Measurements from ENCODE around the gene ABLIM3. TPM values are rescaled to one million over a fixed set of nuclear protein-coding genes. Genes with fewer than 3 reads are reported as not detected.

The ABLIM3 gene
- total and polyA plus RNA-seq, 2 of the 8 experiments (the other 6 are each of a cell fraction or from before 2014, with no cell fraction given), result 0.36 to 0.56 TPM

DNA sequence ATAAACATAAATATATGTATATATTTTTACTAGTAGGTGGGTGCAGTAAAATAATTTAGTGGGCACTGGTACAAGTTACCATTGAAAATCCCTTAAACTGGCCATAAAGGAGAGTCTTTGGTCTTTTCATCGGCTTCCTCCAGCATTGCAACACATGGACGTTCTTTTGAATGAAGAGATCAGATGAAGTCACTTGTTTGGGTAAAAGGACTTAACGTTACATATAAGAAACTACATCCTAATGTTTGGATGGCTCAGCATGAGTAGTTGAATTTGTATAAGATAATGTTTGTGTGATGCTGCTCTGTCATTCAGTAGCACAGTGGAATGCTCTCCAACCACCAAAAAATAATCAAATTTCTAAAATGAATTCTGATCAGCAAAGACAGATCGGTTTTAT, 161.9 kb downstream of the ABLIM3 start:
- Histone ChIP-seq H3K27me3 (replicated peaks in 1 of 4; ENCODE audit: control insufficient read depth in 3 of 4, extremely low read depth in 1 of 4, insufficient read depth in 3 of 4, low read length in 3 of 4) (no peaks in the 10 kb centered on the region), H3K4me1 (replicated peaks in 1 of 4; ENCODE audit: control insufficient read depth in 3 of 4, insufficient read depth in 4 of 4, low read length in 3 of 4) (no peaks in the 10 kb centered on the region; a peak in 1 of 7 replicates), H2BK120ac (replicated peaks; ENCODE audit: low read depth, low read length) (no peak overlapping the region), H2BK15ac (ENCODE audit: low read length) (no peak overlapping the region), H3K4ac (replicated peaks; ENCODE audit: insufficient read length, low read depth, low read length) (no peak overlapping the region), H4K91ac (replicated peaks; ENCODE audit: insufficient read length, low read length) (no peak overlapping the region), H4K20me1 (replicated peaks in 1 of 2; ENCODE audit: control insufficient read depth in 1 of 2, insufficient read depth in 2 of 2, low read length in 2 of 2) (no peaks in the 10 kb centered on the region), H3K18ac (ENCODE audit: extremely low read depth, low read length) (no peak overlapping the region), H2BK12ac (ENCODE audit: low read depth, low read length) (no peak overlapping the region), H3K23me2 (ENCODE audit: low read depth, low read length) (no peaks in the 10 kb centered on the region; the same call in 1 of the 2 replicates), H3K79me2 (ENCODE audit: control insufficient read depth in 1 of 2, insufficient read depth in 2 of 2, low read length in 2 of 2) (no peaks in the 10 kb centered on the region), H4K5ac (ENCODE audit: insufficient read length, low read depth, low read length) (no peak overlapping the region), H2AFZ (ENCODE audit: low read length) (no peak overlapping the region), H3K14ac (ENCODE audit: insufficient read length) (no peak overlapping the region), H3K4me2 (ENCODE audit: insufficient read depth in 1 of 2, low read depth in 2 of 2, low read length in 2 of 2) (no peak overlapping the region), H2AK5ac (ENCODE audit: low read depth, low read length) (no peak overlapping the region), H3K9ac (replicated peaks in 1 of 4; ENCODE audit: extremely low read depth in 1 of 4, low read depth in 3 of 4, low read length in 3 of 4) (no peak overlapping the region), H2BK20ac (ENCODE audit: low read length) (no peak overlapping the region), H2BK5ac (ENCODE audit: low read depth, low read length) (no peak overlapping the region), H3K27ac (ENCODE audit: low read depth, low read length) (no peak overlapping the region), H3K9me3 (ENCODE audit: insufficient read depth in 2 of 2, low read depth in 1 of 2, low read length in 1 of 2) (no peaks in the 10 kb centered on the region), H3K36me3 (ENCODE audit: control insufficient read depth in 2 of 4, insufficient read depth in 4 of 4, low read length in 3 of 4) (no peaks in the 10 kb centered on the region), H3K79me1 (ENCODE audit: low read depth, low read length) (no peaks in the 10 kb centered on the region), H3K4me3 (ENCODE audit: extremely low read depth in 1 of 4, insufficient read depth in 2 of 4, low read depth in 3 of 4, low read length in 4 of 4) (no peak overlapping the region), H3K56ac (replicated peaks; ENCODE audit: insufficient read length, low read depth, low read length) (no peak overlapping the region), H4K8ac (ENCODE audit: extremely low read depth, insufficient read depth, low read length) (no peak overlapping the region), H3K23ac (ENCODE audit: insufficient read length) (no peak overlapping the region)
- FAIRE-seq (no peak), DNase-seq (ENCODE audit: low read depth in 1 of 2, low spot score in 2 of 2) (no peak)
- CTCF ChIA-PET (ENCODE audit: partially characterized antibody), result interaction anchor here (2.5 kb wide), 1 partner anchor 8 kb away, joined by 10 read pairs; no protein-coding TSS in a partner anchor
- 91% methylated on average over 4 of the region's 4 CpGs; no CpG with 5 or more reads in 1 of the 2 experiments for WGBS, 2 experiments (ENCODE audit: extremely low coverage in 1 of 2, insufficient coverage in 1 of 2, insufficient read length in 1 of 2, insufficient replicate concordance in 2 of 2, low coverage in 1 of 2, low lambda C conversion rate in 2 of 2, missing lambda C conversion rate in 1 of 2)
- POLR2A ChIA-PET (ENCODE audit: partially characterized antibody), result no interaction called here
- no peak for TF ChIP-seq SIX5 (IDR thresholded peaks at IDR 0.05; ENCODE audit: low read depth, low read length)
- no peak for TF ChIP-seq SAP30 (IDR thresholded peaks at IDR 0.05; ENCODE audit: insufficient read depth, insufficient replicate concordance, low read length)
- no peak for TF ChIP-seq RAD21 (IDR thresholded peaks at IDR 0.05 in 1 of 2, conservative IDR thresholded peaks at IDR 0.05 in 1 of 2; ENCODE audit: low read depth in 2 of 2, low read length in 2 of 2)
- no peak for TF ChIP-seq EZH2 (IDR thresholded peaks at IDR 0.05; ENCODE audit: low read depth, low read length, severe bottlenecking)
- TF ChIP-seq YY1 (IDR thresholded peaks at IDR 0.05; ENCODE audit: low read depth, low read length), result no peak
- no peak for TF ChIP-seq BRCA1 (IDR thresholded peaks at IDR 0.05; ENCODE audit: low read depth, low read length)
- TF ChIP-seq, protein P1, sequence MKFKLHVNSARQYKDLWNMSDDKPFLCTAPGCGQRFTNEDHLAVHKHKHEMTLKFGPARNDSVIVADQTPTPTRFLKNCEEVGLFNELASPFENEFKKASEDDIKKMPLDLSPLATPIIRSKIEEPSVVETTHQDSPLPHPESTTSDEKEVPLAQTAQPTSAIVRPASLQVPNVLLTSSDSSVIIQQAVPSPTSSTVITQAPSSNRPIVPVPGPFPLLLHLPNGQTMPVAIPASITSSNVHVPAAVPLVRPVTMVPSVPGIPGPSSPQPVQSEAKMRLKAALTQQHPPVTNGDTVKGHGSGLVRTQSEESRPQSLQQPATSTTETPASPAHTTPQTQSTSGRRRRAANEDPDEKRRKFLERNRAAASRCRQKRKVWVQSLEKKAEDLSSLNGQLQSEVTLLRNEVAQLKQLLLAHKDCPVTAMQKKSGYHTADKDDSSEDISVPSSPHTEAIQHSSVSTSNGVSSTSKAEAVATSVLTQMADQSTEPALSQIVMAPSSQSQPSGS (IDR thresholded peaks at IDR 0.05; ENCODE audit: low read length), result no peak
- TF ChIP-seq CREB1 (IDR thresholded peaks at IDR 0.05), result no peak
- no peak for TF ChIP-seq ASH2L (IDR thresholded peaks at IDR 0.05; ENCODE audit: low read length)
- TF ChIP-seq TAF7 (optimal IDR thresholded peaks at IDR 0.05; ENCODE audit: borderline replicate concordance, low read depth, low read length), result no peak
- no peak for TF ChIP-seq SUZ12 (IDR thresholded peaks at IDR 0.05; ENCODE audit: low read length)
- TF ChIP-seq POLR2A (IDR thresholded peaks at IDR 0.05; ENCODE audit: control extremely low read depth in 1 of 2, low read depth in 2 of 2, low read length in 2 of 2), result no peak
- TF ChIP-seq SIN3A (conservative IDR thresholded peaks at IDR 0.05 in 1 of 2, IDR thresholded peaks at IDR 0.05 in 1 of 2; ENCODE audit: low read depth in 1 of 2, low read length in 2 of 2), result no peak
